ENCODE measurements around the gene PSME2. TPM values are rescaled to one million over a fixed set of nuclear protein-coding genes. Genes with fewer than 3 reads are reported as not detected.

The PSME2 gene
- total and polyA plus RNA-seq, 2 of the 13 experiments (the other 11 are each of a cell fraction or from before 2014, with no cell fraction given): 332 to 716 TPM

DNA sequence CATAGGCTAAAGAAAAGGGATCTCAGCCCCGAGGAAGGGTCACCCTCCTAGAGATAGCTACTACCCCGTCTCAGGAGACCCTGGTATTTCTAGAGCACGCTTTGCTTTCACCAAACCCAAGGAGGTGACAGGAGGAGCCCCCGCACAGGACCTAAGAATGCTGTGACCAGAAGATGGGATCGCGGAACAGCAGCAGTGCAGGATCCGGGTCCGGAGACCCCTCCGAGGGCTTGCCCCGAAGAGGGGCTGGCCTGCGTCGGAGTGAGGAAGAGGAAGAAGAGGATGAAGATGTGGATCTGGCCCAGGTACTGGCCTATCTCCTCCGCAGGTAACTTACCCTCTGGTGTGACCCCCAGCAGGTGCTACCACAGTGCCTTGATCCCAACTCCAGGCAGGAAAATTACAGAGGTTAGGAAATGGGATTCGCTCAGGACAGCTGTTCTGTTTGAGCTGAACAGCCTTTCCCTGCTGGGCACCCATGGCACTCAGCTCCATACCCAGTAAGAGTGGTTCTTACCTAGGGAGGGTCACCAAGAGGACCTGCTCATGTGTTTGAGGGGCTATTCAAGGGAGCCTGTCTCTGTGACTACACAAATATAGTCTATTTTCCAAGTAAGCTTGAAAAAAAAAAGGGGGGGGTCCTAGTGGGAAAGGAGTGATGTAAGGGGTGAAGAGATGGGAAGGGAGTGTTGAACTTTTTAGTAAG lies 30.8 kb downstream of the PSME2 start (continued):
- TF ChIP-seq, protein P1, sequence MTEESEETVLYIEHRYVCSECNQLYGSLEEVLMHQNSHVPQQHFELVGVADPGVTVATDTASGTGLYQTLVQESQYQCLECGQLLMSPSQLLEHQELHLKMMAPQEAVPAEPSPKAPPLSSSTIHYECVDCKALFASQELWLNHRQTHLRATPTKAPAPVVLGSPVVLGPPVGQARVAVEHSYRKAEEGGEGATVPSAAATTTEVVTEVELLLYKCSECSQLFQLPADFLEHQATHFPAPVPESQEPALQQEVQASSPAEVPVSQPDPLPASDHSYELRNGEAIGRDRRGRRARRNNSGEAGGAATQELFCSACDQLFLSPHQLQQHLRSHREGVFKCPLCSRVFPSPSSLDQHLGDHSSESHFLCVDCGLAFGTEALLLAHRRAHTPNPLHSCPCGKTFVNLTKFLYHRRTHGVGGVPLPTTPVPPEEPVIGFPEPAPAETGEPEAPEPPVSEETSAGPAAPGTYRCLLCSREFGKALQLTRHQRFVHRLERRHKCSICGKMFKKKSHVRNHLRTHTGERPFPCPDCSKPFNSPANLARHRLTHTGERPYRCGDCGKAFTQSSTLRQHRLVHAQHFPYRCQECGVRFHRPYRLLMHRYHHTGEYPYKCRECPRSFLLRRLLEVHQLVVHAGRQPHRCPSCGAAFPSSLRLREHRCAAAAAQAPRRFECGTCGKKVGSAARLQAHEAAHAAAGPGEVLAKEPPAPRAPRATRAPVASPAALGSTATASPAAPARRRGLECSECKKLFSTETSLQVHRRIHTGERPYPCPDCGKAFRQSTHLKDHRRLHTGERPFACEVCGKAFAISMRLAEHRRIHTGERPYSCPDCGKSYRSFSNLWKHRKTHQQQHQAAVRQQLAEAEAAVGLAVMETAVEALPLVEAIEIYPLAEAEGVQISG (CRISPR knock-in tag; IDR thresholded peaks at IDR 0.05): no peak
- TF ChIP-seq MXD4 (CRISPR knock-in tag; IDR thresholded peaks at IDR 0.05) (no peak), ZNF121 (CRISPR knock-in tag; IDR thresholded peaks at IDR 0.05) (no peak), IRF2 (CRISPR knock-in tag; IDR thresholded peaks at IDR 0.05) (no peak; the same call in 1 of the 2 replicates), ZNF326 (CRISPR knock-in tag; IDR thresholded peaks at IDR 0.05; ENCODE audit: borderline replicate concordance) (no peak), ZNF331 (CRISPR knock-in tag; IDR thresholded peaks at IDR 0.05) (no peak), SMARCC2 (IDR thresholded peaks at IDR 0.05) (no peak), ZKSCAN5 (CRISPR knock-in tag; IDR thresholded peaks at IDR 0.05) (peak; percentile 85; the same call in 1 of the 2 replicates), ZNF547 (CRISPR knock-in tag; IDR thresholded peaks at IDR 0.05) (no peak), ZNF737 (CRISPR knock-in tag; IDR thresholded peaks at IDR 0.05; ENCODE audit: borderline replicate concordance) (no peak), JUND (CRISPR knock-in tag; IDR thresholded peaks at IDR 0.05) (no peak), ZNF879 (CRISPR knock-in tag; IDR thresholded peaks at IDR 0.05) (no peak), ZC3H4 (CRISPR knock-in tag; IDR thresholded peaks at IDR 0.05; ENCODE audit: borderline replicate concordance) (0 out of 2 replicates have a peak, but pooled peaks have one; percentile 35)
- TF ChIP-seq, protein P2, sequence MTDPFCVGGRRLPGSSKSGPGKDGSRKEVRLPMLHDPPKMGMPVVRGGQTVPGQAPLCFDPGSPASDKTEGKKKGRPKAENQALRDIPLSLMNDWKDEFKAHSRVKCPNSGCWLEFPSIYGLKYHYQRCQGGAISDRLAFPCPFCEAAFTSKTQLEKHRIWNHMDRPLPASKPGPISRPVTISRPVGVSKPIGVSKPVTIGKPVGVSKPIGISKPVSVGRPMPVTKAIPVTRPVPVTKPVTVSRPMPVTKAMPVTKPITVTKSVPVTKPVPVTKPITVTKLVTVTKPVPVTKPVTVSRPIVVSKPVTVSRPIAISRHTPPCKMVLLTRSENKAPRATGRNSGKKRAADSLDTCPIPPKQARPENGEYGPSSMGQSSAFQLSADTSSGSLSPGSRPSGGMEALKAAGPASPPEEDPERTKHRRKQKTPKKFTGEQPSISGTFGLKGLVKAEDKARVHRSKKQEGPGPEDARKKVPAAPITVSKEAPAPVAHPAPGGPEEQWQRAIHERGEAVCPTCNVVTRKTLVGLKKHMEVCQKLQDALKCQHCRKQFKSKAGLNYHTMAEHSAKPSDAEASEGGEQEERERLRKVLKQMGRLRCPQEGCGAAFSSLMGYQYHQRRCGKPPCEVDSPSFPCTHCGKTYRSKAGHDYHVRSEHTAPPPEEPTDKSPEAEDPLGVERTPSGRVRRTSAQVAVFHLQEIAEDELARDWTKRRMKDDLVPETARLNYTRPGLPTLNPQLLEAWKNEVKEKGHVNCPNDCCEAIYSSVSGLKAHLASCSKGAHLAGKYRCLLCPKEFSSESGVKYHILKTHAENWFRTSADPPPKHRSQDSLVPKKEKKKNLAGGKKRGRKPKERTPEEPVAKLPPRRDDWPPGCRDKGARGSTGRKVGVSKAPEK (CRISPR knock-in tag; IDR thresholded peaks at IDR 0.05; ENCODE audit: borderline replicate concordance): no peak
- TF ChIP-seq, protein P3, sequence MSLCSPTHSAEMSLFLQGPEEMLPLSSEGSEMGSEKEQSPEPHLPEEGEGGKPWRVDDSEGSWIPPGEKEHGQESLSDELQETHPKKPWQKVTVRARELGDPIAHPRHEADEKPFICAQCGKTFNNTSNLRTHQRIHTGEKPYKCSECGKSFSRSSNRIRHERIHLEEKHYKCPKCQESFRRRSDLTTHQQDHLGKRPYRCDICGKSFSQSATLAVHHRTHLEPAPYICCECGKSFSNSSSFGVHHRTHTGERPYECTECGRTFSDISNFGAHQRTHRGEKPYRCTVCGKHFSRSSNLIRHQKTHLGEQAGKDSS (CRISPR knock-in tag; IDR thresholded peaks at IDR 0.05; ENCODE audit: borderline replicate concordance, low read depth): 0 out of 2 replicates have a peak, but pooled peaks have one; percentile 37
- TF ChIP-seq, protein P4, sequence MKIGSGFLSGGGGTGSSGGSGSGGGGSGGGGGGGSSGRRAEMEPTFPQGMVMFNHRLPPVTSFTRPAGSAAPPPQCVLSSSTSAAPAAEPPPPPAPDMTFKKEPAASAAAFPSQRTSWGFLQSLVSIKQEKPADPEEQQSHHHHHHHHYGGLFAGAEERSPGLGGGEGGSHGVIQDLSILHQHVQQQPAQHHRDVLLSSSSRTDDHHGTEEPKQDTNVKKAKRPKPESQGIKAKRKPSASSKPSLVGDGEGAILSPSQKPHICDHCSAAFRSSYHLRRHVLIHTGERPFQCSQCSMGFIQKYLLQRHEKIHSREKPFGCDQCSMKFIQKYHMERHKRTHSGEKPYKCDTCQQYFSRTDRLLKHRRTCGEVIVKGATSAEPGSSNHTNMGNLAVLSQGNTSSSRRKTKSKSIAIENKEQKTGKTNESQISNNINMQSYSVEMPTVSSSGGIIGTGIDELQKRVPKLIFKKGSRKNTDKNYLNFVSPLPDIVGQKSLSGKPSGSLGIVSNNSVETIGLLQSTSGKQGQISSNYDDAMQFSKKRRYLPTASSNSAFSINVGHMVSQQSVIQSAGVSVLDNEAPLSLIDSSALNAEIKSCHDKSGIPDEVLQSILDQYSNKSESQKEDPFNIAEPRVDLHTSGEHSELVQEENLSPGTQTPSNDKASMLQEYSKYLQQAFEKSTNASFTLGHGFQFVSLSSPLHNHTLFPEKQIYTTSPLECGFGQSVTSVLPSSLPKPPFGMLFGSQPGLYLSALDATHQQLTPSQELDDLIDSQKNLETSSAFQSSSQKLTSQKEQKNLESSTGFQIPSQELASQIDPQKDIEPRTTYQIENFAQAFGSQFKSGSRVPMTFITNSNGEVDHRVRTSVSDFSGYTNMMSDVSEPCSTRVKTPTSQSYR (CRISPR knock-in tag; IDR thresholded peaks at IDR 0.05; ENCODE audit: borderline replicate concordance): no peak
- TF ChIP-seq, protein P5, sequence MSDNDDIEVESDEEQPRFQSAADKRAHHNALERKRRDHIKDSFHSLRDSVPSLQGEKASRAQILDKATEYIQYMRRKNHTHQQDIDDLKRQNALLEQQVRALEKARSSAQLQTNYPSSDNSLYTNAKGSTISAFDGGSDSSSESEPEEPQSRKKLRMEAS (IDR thresholded peaks at IDR 0.05): no peak
